GM21723 (cell line): Measurements from ENCODE around the gene FRZB.
"Not testable (repeated sequence)": the region's sequence is repeated elsewhere in the genome, so short reads cannot be mapped to it uniquely, and the experiment has no call there.

Experiments
- ATAC-seq: cut with Tn5 transposase; IDR thresholded peaks from one replicate; pipeline ENCODE4 v1.9.1; 2021; ENCODE audit warnings: mild to moderate bottlenecking, moderate library complexity; ENCODE audit not compliant: unreplicated experiment

Gene FRZB

DNA sequence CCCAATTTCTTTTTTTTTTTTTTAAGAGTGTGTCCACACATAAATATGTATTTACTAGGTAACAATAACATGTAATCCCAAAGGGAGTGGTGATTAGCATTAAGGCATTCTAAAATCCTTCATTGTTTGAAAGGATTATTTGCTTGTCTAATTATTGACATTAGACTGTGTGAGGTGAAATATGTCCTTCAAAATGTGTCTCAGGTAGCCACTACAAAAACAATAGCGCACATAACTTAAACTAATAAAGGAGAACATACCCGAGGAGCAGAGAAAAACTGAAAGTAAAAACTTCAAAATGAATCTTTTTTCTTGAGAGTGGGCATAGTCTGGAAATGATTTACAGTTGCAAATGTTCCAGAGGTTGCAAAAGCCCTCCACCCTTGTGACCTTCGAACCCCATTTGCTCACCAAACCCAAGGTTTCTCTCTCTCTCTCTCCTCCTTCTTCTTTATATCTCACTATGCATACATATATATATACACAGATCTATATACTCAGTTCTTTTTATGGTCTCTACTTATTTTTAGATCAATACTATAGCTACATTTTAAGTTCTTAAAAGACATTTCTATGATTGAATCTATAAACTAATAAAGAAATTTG lies 24.4 kb upstream of the FRZB start:
- no peak for ATAC-seq

DNA sequence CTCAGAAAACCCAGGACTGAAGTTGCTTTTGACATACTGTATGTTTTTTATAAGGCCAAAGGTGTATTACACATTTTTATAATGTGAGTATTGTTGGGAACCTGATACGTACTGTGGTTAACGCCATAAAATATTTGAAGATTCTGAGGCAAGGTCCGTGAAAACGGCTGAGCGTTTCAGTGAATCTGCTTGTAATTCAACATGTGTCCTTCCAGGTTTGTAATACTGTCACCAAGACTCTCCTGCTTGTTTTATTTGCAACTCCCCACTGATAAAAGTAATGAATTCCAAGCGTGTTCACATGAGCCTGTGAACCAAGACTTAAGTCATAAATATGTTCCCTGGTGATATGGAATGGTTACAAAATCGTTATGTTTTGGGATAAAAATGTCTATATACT lies 23.9 kb upstream of the FRZB start:
- ATAC-seq: no peak

DNA sequence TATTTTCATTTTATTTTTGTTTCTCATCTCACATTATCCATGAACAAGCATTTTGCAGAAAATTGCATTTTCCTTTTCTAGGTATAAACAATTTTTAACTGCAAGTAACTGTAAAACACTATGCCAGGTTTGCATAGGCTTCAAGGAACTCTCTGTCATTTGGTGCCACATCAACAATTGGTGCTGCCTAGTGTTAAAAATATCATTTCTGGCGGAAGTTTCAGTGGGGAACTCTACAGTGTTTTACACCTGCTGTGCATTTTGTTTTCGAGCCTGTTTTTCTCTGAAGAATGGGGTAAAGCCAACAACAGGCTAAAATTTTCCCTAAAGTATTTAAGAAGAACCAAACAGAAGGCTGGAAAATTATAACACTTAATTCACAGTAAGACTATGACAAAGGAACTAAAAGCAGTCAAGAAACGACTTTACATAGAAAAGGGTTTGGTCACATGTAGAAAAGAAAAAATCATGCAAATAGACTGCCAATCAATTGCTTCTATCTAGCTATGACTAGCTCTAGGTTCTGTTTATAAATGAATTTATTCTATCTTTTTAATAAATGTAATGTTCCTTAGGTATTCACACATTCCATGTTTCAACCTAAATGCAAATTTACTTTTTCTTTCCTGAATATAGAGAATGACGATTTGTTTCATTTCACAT lies 21.4 kb upstream of the FRZB start:
- no peak for ATAC-seq

- no peak for ATAC-seq
Observed at GRCh38 chr2:182887093-182887492, 20.7 kb upstream of the FRZB start.

DNA sequence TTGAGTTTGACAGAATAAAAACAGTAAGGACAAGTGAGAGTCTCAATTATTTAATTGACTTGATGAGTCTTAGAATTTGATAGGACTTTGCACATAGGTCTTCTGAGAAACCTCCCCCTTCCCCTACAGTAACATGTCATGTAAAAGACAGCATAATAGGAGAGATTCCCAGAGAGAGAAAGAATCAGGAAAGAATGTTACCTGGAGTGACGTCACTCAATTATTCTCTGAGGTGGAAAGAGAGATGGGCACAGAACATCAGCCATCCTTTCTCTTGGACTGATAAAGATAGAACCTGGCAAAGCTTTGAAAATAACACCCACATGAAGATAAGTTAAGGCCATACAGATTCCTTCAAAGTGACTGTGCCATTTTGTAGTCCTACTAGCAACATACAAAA lies 19.3 kb upstream of the FRZB start:
- no peak for ATAC-seq

- ATAC-seq: no peak
Observed at GRCh38 chr2:182883451-182883850, 17.0 kb upstream of the FRZB start.

GRCh38 chr2:182880100-182880499 lies 13.7 kb upstream of the FRZB start:
- not testable (repeated sequence) for ATAC-seq

GRCh38 chr2:182876653-182877052 lies 10.2 kb upstream of the FRZB start:
- not testable (repeated sequence) for ATAC-seq

GRCh38 chr2:182870227-182870626 lies 3.8 kb upstream of the FRZB start:
- ATAC-seq: no peak

DNA sequence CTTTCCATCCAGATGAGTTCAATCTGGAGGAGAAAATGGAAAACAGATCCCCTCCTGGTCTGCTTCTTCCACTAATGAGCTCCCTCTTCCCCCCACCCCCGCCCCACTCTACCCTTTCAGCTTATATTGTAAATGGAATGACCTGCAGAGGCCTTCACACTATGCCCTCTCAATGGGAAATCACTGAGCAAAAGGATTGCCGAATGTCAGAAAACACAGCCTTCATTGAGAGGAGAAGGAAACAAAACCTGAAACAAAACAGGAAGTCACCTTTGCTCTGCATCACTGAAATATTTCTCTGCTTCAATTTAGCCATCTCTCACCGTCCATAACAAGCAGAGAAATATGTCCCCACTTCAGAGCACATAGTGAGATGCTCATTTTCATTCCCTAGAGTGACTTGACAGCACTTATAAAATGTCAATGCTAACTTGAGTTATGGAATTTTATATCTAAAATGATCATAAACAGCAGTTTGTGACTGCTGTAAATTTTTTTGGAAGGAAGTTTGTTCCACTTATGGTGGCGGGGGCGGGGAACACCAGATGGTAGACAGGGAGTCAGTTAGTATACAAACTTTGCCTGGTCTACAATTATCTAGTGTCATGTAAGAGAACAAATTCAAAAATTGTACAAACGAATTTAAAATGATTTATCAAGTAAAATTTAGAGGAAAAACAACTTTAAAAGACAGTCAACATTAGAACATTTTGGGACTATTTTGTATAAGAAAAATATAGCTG lies 1.8 kb upstream of the FRZB start:
- ATAC-seq: no peak

GRCh38 chr2:182867426-182868053 lies 1.1 kb upstream of the FRZB start:
- no peak for ATAC-seq

DNA sequence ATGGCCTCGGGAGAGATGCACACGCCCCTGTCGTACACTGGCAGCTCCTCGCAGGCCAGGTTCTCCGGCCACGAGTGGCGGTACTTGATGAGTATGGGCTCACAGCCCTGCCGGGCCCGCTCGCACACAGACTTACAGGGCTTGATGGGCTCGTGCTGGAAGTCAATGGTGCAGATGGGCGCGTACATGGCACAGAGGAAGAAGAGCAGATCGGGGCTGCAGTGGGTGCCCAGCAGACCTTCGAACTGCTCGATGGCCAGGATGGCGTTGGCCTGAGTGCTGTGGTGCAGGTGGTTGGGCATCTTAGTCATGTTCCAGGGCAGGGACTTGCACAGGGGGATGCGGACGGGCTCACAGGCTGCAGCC lies 359 bp downstream of the FRZB start:
- no peak for ATAC-seq

DNA sequence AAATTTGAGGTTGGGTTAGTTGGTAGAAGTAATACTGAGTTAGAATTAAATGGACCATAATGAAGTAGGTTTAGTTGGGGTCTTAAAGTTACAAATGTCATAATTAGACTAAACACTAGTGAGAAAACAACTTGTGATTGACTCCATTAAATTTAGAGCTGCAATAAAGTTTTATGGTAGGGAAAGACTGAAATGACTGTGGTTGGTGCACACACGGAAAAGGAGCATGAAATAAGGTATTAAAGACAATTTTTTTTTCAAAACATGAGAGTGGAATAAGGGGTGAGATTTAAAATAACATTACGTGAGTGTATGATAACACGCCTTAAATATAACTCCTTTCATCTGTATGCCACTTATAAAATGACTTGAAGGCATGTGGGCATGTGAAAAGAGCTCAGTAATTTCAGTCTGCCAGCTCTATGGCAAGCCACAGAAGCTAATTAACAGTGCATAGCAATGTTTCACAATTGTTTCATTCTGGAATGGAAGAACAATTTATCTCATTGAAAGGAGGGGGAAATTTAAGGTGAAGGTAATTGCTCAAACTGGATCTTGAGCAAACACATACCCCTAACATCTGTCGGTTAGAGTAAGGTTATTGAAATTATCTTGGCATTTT lies 1.4 kb downstream of the FRZB start:
- ATAC-seq: no peak

DNA sequence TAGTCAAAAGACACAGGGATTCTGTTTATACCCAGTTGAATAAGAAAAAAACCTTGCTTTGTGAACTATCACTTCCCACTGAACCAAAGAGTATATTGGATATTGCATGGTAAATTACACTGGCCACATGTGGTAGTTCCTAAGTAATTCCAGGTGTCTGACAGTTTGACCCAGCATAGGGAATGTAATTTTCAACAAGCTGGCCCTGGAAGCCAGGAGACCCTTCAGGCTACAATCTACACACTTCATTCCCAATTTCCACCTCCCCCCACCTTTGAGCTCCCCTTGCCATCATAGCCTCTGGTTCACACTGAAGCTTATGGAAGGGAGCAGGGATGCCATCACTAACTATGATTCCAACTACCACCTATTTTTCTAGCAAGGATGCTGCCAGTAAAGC lies 2.8 kb downstream of the FRZB start:
- ATAC-seq: no peak

- no peak for ATAC-seq
Observed at GRCh38 chr2:182862091-182862490, 4.3 kb downstream of the FRZB start.

- no peak for ATAC-seq
Observed at GRCh38 chr2:182860858-182861257, 5.6 kb downstream of the FRZB start.

DNA sequence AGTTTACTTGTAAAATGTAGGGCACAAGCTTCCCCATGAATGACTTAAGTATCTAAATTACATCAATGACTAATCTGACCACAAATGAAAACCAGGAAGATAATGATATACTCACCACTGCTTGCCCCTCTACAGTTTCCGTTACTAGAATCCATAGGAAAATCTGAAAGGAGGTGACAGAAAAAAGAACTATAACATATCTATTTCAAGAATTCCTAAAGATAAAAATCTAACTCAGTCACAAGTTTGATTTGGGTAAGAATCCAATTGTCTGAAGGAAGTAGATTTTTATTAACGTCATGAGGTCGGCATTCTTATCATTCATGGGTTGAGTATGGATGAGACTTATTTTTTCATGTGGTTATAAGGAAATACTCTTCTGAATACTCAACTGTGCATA lies 7.8 kb downstream of the FRZB start:
- no peak for ATAC-seq

GRCh38 chr2:182855376-182855775 lies 11.1 kb downstream of the FRZB start:
- ATAC-seq: no peak

- no peak for ATAC-seq
Observed at GRCh38 chr2:182854375-182855105, 11.9 kb downstream of the FRZB start.

DNA sequence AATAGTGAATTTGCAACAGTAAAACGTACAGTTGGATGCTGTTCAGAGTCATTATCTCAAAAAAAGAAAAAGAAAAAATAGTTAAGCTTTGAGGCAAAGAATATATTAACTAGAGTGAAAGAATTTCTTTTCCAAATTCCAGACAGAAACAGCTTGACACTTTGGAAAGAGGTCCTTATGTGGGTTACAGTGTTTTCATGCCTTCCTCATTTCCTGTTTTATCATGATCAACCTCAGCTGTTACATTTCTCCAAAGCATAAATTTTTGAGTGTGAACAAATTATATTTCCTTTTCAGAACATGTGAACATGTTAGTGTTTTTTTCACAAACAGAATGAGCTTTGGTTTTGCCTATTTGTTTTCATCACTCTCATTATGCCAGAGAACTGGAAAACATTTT lies 13.6 kb downstream of the FRZB start:
- ATAC-seq: no peak

GRCh38 chr2:182852090-182852489 lies 14.3 kb downstream of the FRZB start:
- ATAC-seq: no peak
